Kasumi-1 (cell line): ENCODE data around the gene PARPBP.
"Not testable (repeated sequence)": the region's sequence is repeated elsewhere in the genome, so short reads cannot be mapped to it uniquely, and the experiment has no call there.

Experiments
- DNase-seq, 2 experiments: peaks; one replicate each; lab custom pipeline; 2025; lab: John Stamatoyannopoulos, UW

Gene PARPBP

GRCh38 chr12:102119674-102120563 lies at the start of gene PARPBP, which contains the start of gene NUP37:
PARPBP (plus strand) TSS chr12:102120183; CDS start chr12:102123889, 3,706 bp downstream.
NUP37 (minus strand) TSS chr12:102120114; CDS start chr12:102118518, 1,596 bp downstream.
- DNase-seq: peak; percentile 93

- not testable (repeated sequence) for DNase-seq
Observed at GRCh38 chr12:102072092-102072491, 47.9 kb upstream of the PARPBP start.

GRCh38 chr12:102080842-102081241 lies 39.1 kb upstream of the PARPBP start:
- DNase-seq: no peak

GRCh38 chr12:102089228-102089835 lies 30.7 kb upstream of the PARPBP start:
- DNase-seq: not testable (repeated sequence)

GRCh38 chr12:102093319-102093718 lies 26.7 kb upstream of the PARPBP start:
- no peak for DNase-seq

- DNase-seq: peak; percentile 73 to 82
Observed at GRCh38 chr12:102095677-102096263, 24.2 kb upstream of the PARPBP start.

GRCh38 chr12:102096855-102097254 lies 23.1 kb upstream of the PARPBP start:
- DNase-seq: no peak

GRCh38 chr12:102106905-102107304 lies 13.1 kb upstream of the PARPBP start:
- DNase-seq: no peak

- no peak for DNase-seq
Observed at GRCh38 chr12:102107970-102108369, 12.0 kb upstream of the PARPBP start.

GRCh38 chr12:102110782-102111181 lies 9.2 kb upstream of the PARPBP start:
- DNase-seq: no peak

- no peak for DNase-seq
Observed at GRCh38 chr12:102114212-102114611, 5.8 kb upstream of the PARPBP start.

GRCh38 chr12:102116392-102116791 lies 3.6 kb upstream of the PARPBP start:
- DNase-seq: no peak

- no peak for DNase-seq
Observed at GRCh38 chr12:102118874-102119273, 1.1 kb upstream of the PARPBP start.

- no peak for DNase-seq
Observed at GRCh38 chr12:102120564-102120873, 536 bp downstream of the PARPBP start.

- peak; percentile 23 to 34 for DNase-seq
Observed at GRCh38 chr12:102120886-102121285, 903 bp downstream of the PARPBP start.

GRCh38 chr12:102121328-102121727 lies 1.3 kb downstream of the PARPBP start:
- not testable (repeated sequence) for DNase-seq

GRCh38 chr12:102130720-102131119 lies 10.7 kb downstream of the PARPBP start:
- not testable (repeated sequence) for DNase-seq

- not testable (repeated sequence) for DNase-seq
Observed at GRCh38 chr12:102131442-102131841, 11.5 kb downstream of the PARPBP start.

GRCh38 chr12:102137619-102138018 lies 17.6 kb downstream of the PARPBP start:
- DNase-seq: not testable (repeated sequence)

GRCh38 chr12:102142866-102143373 lies 22.9 kb downstream of the PARPBP start:
- not testable (repeated sequence) for DNase-seq

GRCh38 chr12:102144221-102144620 lies 24.2 kb downstream of the PARPBP start:
- DNase-seq: no peak

GRCh38 chr12:102147062-102147587 lies 27.1 kb downstream of the PARPBP start:
- DNase-seq: not testable (repeated sequence)
